SK-N-SH (cell line): ENCODE measurements around the gene ENPEP. TPM values are rescaled to one million over a fixed set of nuclear protein-coding genes. Genes with fewer than 3 reads are reported as not detected.

Source experiments
- CTCF ChIA-PET: fragments of 300-600, 350-600 bp; formaldehyde crosslinking; extraction: SDS; loops from one replicate; lab custom pipeline; 2021; lab: Yijun Ruan, JAX
- POLR2A ChIA-PET: fragments of 350-600 bp; sonication (Branson Sonifier 250); formaldehyde crosslinking; extraction: SDS; loops from one replicate; lab custom pipeline; 2020; ENCODE audit warnings: antibody characterized with exemption, inconsistent platforms; lab: Yijun Ruan, JAX
- DNase-seq: peaks from one replicate; pipeline ENCODE4 v3.0.0; 2012
- H2AFZ ChIP-seq: fragments of 200-600 bp; sonication (generic); 2 replicates; pipeline ENCODE4 v1.8.1; 2016; ENCODE audit warnings: antibody characterized with exemption, mild to moderate bottlenecking, low read depth
- H3F3A ChIP-seq: fragments of 200-600 bp; sonication (generic); replicated peaks from 2 replicates; pipeline ENCODE3; 2016; ENCODE audit warnings: antibody characterized with exemption, mild to moderate bottlenecking; ENCODE audit not compliant: insufficient read depth
- H3K27ac ChIP-seq, 2 experiments: fragments of 200-500 bp in 1 of 2; fragments of 200-600 bp in 1 of 2; sonication (Bioruptor generic) in 1 of 2; sonication (generic), shearing (Covaris generic) in 1 of 2; 2 replicates each; pipeline versions ENCODE4 v1.5.1 to v1.6.1; 2014 to 2016; ENCODE audit warnings: low read depth in 2 of 2, inconsistent platforms in 1 of 2, low read length in 1 of 2, mild to moderate bottlenecking in 1 of 2, mixed read lengths in 1 of 2
- H3K27me3 ChIP-seq: fragments of 200-600 bp; sonication (generic), shearing (Covaris generic); 2 replicates; pipeline ENCODE4 v1.6.1; 2016; ENCODE audit warnings: mixed run types; ENCODE audit not compliant: insufficient read depth
- H3K36me3 ChIP-seq, 2 experiments: fragments of 200-500 bp in 1 of 2; fragments of 200-600 bp in 1 of 2; sonication (Bioruptor generic) in 1 of 2; sonication (generic) in 1 of 2; replicated peaks in 1 of 2; 2 replicates each; pipeline versions ENCODE3 to v1.5.1; 2014 to 2016; ENCODE audit warnings: low read length in 1 of 2, mild to moderate bottlenecking in 1 of 2; ENCODE audit not compliant: insufficient read depth in 2 of 2, control insufficient read depth in 1 of 2
- H3K4me1 ChIP-seq, 2 experiments: fragments of 200-500 bp in 1 of 2; fragments of 200-600 bp in 1 of 2; sonication (Bioruptor generic) in 1 of 2; sonication (generic), shearing (Covaris generic) in 1 of 2; 2 replicates each; pipeline versions ENCODE4 v1.5.1 to v1.6.1; 2014 to 2016; ENCODE audit warnings: low read depth in 1 of 2, low read length in 1 of 2, mixed run types in 1 of 2; ENCODE audit not compliant: insufficient read depth in 2 of 2, control insufficient read depth in 1 of 2
- H3K4me2 ChIP-seq: fragments of 200-600 bp; sonication (generic), shearing (Covaris generic); 2 replicates; pipeline ENCODE4 v1.6.1; 2017; ENCODE audit warnings: mixed run types
- H3K4me3 ChIP-seq, 2 experiments: fragments of 200-500 bp in 1 of 2; fragments of 200-600 bp in 1 of 2; sonication (Bioruptor generic) in 1 of 2; sonication (generic), shearing (Covaris generic) in 1 of 2; 2 replicates each; pipeline versions ENCODE4 v1.5.1 to v1.8.1; 2014 to 2016; ENCODE audit warnings: low read depth in 2 of 2, inconsistent platforms in 1 of 2, low read length in 1 of 2, mild to moderate bottlenecking in 1 of 2, mixed read lengths in 1 of 2, moderate library complexity in 1 of 2
- H3K79me2 ChIP-seq: fragments of 200-600 bp; sonication (generic); 2 replicates; pipeline ENCODE4 v1.8.1; 2017; ENCODE audit warnings: mild to moderate bottlenecking; ENCODE audit not compliant: insufficient read depth
- H3K9ac ChIP-seq: fragments of 200-600 bp; sonication (generic); 2 replicates; pipeline ENCODE4 v1.6.1; 2017; ENCODE audit warnings: mixed run types
- H3K9me2 ChIP-seq: fragments of 200-600 bp; sonication (generic); 2 replicates; pipeline ENCODE4 v1.6.1; 2017; ENCODE audit warnings: mixed run types
- H3K9me3 ChIP-seq: fragments of 200-600 bp; sonication (generic); 2 replicates; pipeline ENCODE4 v1.6.1; 2017; ENCODE audit warnings: mixed run types, mild to moderate bottlenecking, moderate library complexity
- H4K20me1 ChIP-seq: fragments of 200-600 bp; sonication (generic); 2 replicates; pipeline ENCODE4 v1.6.1; 2017; ENCODE audit warnings: mild to moderate bottlenecking, mixed run types; ENCODE audit not compliant: insufficient read depth
- CHD2 ChIP-seq: fragments of 150-350 bp; IDR thresholded peaks from 2 replicates; pipeline ENCODE4 v1.6.1; 2018; ENCODE audit warnings: low read length; ENCODE audit not compliant: partially characterized antibody
- CTCF ChIP-seq: fragments of 200-600 bp; sonication (generic); IDR thresholded peaks from 2 replicates; pipeline ENCODE4 v1.6.1; 2017; ENCODE audit warnings: antibody characterized with exemption, mild to moderate bottlenecking, moderate library complexity
- ELF1 ChIP-seq: IDR thresholded peaks from 2 replicates; pipeline ENCODE4 v1.4.0; 2012
- FOXJ3 ChIP-seq: sonication (generic); formaldehyde crosslinking; IDR thresholded peaks from 2 replicates; pipeline ENCODE4 v1.5.1; 2020; ENCODE audit warnings: mild to moderate bottlenecking, missing genetic modification reagents
- GABPA ChIP-seq: IDR thresholded peaks from 2 replicates; pipeline ENCODE4 v1.4.0; 2012; ENCODE audit warnings: low read depth, mild to moderate bottlenecking
- IRF3 ChIP-seq: fragments of 150-350 bp; IDR thresholded peaks from 2 replicates; pipeline ENCODE4 v1.6.1; 2016; ENCODE audit warnings: mild to moderate bottlenecking, low read depth, low read length
- MAX ChIP-seq: IDR thresholded peaks from 2 replicates; pipeline ENCODE4 v1.4.0; 2012; ENCODE audit warnings: low read depth
- NFIC ChIP-seq: IDR thresholded peaks from 2 replicates; pipeline ENCODE4 v1.4.0; 2012; ENCODE audit warnings: borderline replicate concordance
- NRF1 ChIP-seq: IDR thresholded peaks from 2 replicates; pipeline ENCODE4 v1.6.1; 2012; ENCODE audit warnings: low read depth, mild to moderate bottlenecking, low read length
- SIN3A ChIP-seq: IDR thresholded peaks from 2 replicates; pipeline ENCODE4 v1.6.1; 2012; ENCODE audit warnings: low read depth, mild to moderate bottlenecking, low read length, moderate library complexity, borderline replicate concordance
- SMC3 ChIP-seq: IDR thresholded peaks from 2 replicates; pipeline ENCODE4 v1.6.1; 2012; ENCODE audit warnings: low read depth, low read length, improper control_type of control experiment
- TAF1 ChIP-seq: IDR thresholded peaks from 2 replicates; pipeline ENCODE4 v1.6.1; 2012; ENCODE audit warnings: low read depth, mild to moderate bottlenecking, low read length, moderate library complexity, borderline replicate concordance
- TEAD4 ChIP-seq: IDR thresholded peaks from 2 replicates; pipeline ENCODE4 v1.4.0; 2012; ENCODE audit warnings: mild to moderate bottlenecking, borderline replicate concordance; ENCODE audit not compliant: insufficient read depth
- USF2 ChIP-seq: fragments of 150-350 bp; IDR thresholded peaks from 2 replicates; pipeline ENCODE4 v1.6.1; 2017; ENCODE audit warnings: antibody characterized with exemption, low read length, low read depth, borderline replicate concordance
- WGBS: methylation state at CpG from one replicate; pipeline ENCODE4 v1.1.6; 2017; ENCODE audit warnings: low lambda C conversion rate; 5-methylcytosine and 5-hydroxymethylcytosine counted together
- polyA plus RNA-seq, 3 experiments: library from polyadenylated mRNA; depleted of rRNA; stranded (reverse); fragments of >200 nt; gene quantifications; 2 replicates each; pipeline ENCODE4 v1.2.3, GENCODE V29; 2012

Gene ENPEP
- polyA plus RNA-seq, 1 of the 3 experiments (the other 2 are of a cell fraction) = 0.16 TPM

- Histone ChIP-seq H3F3A (no peaks in the 10 kb centered on the region), H3K9me2 (no peaks in the 10 kb centered on the region), H3K9ac (no peak overlapping the region), H3K27ac (no peak overlapping the region), H3K79me2 (no peaks in the 10 kb centered on the region), H3K27me3 (no peaks in the 10 kb centered on the region), H3K36me3 (no peaks in the 10 kb centered on the region), H4K20me1 (no peaks in the 10 kb centered on the region), H2AFZ (no peak overlapping the region), H3K4me1 (no peaks in the 10 kb centered on the region), H3K4me2 (no peak overlapping the region), H3K9me3 (no peaks in the 10 kb centered on the region), H3K4me3 (no peak overlapping the region)
- ChIA-PET CTCF (no interaction called here), POLR2A (no interaction called here)
- no peak for TF ChIP-seq GABPA
- no peak for TF ChIP-seq ELF1
- no peak for TF ChIP-seq CHD2
- TF ChIP-seq MAX = no peak
- no peak for TF ChIP-seq SMC3
- no peak for TF ChIP-seq TAF1
- no peak for TF ChIP-seq NFIC
- TF ChIP-seq TEAD4 = no peak
- TF ChIP-seq CTCF = no peak
- no peak for DNase-seq
- WGBS = 6% methylated on average over 1 of the region's 1 CpG
Observed at GRCh38 chr4:110595583-110595982, 119.6 kb downstream of the ENPEP start.

- TF ChIP-seq USF2 = no peak
- no peak for TF ChIP-seq SIN3A
- TF ChIP-seq SMC3 = no peak
- no peak for TF ChIP-seq NRF1
- TF ChIP-seq IRF3 = no peak
- TF ChIP-seq FOXJ3 (CRISPR knock-in tag) = no peak
- H3K4me2 ChIP-seq = no peak overlapping the region
- H3K27me3 ChIP-seq = no peaks in the 10 kb centered on the region
- H3F3A ChIP-seq = no peaks in the 10 kb centered on the region
- H3K27ac ChIP-seq = no peak overlapping the region
- CTCF ChIA-PET = no interaction called here
- H3K9me3 ChIP-seq = no peaks in the 10 kb centered on the region
- WGBS = 2% methylated on average over 2 of the region's 2 CpGs
- POLR2A ChIA-PET = no interaction called here
- no peaks in the 10 kb centered on the region for H3K4me1 ChIP-seq
- no peaks in the 10 kb centered on the region for H4K20me1 ChIP-seq
- no peak for DNase-seq
- H3K9me2 ChIP-seq = no peaks in the 10 kb centered on the region
- H3K4me3 ChIP-seq = no peak overlapping the region
- H3K36me3 ChIP-seq = no peaks in the 10 kb centered on the region
- H3K79me2 ChIP-seq = no peaks in the 10 kb centered on the region
- no peak overlapping the region for H3K9ac ChIP-seq
- no peak overlapping the region for H2AFZ ChIP-seq
Observed at GRCh38 chr4:110596431-110596830, 120.5 kb downstream of the ENPEP start.
